HG02642 (cell line): Measurements from ENCODE around the gene EPS8L3.
"Not testable (repeated sequence)": the region's sequence is repeated elsewhere in the genome, so short reads cannot be mapped to it uniquely, and the experiment has no call there.

ENCODE experiments used
- ATAC-seq: cut with Tn5 transposase; IDR thresholded peaks from one replicate; pipeline ENCODE4 v1.9.1; 2021; ENCODE audit warnings: mild to moderate bottlenecking; ENCODE audit not compliant: unreplicated experiment, poor library complexity

The EPS8L3 gene

DNA sequence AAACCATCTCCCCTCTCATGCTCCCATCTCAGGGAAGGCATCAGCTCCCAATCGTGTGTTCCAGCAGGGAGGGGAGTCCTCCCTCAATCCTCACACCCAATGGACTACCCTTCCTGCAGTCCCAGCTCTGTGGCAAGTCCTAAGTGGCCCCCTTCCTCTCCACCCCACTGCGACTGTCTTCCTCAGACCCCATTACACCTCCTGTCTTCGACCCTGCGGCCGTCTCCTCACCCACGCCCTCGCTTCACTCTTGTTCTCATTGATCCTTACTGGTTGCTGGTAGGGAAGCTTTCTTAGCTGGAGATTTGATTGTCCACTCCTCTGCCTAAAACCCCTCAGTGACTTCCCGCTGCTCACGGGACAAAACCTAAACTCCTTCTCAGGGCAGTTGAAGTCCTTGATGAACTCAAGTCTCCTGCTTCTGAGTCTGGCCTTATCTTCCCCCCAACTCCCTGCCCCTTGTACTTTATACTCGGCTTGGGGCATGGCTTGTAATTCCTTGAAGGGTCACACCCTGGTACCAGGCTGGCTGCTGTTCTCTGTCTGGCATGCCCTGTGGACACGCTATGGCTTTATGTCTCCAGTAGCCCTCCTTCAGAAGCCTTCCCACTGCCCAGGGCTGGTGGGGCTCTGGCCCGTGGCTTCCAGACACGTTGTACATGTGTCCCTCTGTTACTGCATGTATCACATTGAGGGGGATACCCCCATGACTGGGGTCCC lies 2.3 kb upstream of the EPS8L3 start:
- no peak for ATAC-seq

DNA sequence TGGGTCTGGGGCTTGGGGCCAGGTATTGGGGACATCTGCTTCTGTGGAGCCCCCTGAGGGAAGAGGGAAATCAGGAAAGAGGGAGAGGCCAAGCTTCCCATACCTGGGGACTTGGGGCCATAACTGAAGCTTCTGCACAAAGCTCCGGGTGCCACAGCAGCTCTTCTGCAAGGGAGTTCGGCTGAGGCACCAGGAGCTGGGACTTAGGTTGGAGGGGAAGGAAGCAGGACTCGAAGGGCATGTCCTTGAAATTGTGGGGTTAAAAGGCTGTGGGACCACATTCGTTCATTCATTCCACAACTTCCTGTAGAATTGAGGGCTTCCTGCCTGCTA lies 1.7 kb upstream of the EPS8L3 start:
- no peak for ATAC-seq

DNA sequence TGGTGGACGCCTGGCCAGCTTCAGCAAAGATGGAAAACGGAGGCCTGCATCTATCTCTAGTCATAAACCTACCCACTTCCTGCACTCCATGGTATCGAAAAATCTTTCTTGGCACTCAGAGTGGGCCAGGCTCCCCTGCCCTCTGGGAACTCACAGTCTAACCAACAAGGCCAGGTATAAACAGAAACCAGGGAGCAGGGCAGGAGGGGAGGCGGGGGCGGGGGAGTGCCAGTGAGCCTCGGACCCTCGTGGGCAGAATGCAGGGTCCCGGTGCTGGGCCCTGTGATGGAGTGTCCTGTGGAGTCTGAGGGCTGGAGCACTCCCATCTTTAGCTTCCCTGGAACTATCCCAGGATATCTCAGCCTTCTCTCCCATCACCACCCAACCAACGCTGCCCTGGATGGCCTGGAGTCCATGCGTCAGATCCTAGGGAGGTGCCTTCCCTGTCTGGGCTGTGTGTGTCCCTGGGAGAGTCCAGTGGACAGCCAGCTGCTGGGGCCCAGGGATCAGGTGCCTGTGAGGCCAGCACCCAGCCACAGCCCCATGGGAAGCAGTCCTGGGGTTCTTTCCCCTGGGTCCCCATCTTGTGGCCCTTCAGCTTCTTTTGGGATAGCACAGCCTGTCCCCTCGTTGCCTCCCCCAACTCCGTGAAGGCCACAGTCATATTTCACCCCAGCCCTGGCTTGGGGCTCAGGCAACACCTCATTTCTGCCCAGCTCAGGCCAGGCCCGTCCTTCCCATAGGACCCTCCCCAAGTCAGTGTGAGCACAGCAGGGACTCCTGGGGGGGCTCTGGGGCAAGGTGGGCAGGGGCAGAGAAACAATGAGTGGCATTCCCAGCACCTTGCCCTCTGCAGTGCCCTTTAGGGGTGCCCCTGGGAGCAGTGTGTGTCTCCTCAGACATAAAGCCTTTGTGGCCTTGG lies 1.1 kb upstream of the EPS8L3 start:
- ATAC-seq, result no peak

DNA sequence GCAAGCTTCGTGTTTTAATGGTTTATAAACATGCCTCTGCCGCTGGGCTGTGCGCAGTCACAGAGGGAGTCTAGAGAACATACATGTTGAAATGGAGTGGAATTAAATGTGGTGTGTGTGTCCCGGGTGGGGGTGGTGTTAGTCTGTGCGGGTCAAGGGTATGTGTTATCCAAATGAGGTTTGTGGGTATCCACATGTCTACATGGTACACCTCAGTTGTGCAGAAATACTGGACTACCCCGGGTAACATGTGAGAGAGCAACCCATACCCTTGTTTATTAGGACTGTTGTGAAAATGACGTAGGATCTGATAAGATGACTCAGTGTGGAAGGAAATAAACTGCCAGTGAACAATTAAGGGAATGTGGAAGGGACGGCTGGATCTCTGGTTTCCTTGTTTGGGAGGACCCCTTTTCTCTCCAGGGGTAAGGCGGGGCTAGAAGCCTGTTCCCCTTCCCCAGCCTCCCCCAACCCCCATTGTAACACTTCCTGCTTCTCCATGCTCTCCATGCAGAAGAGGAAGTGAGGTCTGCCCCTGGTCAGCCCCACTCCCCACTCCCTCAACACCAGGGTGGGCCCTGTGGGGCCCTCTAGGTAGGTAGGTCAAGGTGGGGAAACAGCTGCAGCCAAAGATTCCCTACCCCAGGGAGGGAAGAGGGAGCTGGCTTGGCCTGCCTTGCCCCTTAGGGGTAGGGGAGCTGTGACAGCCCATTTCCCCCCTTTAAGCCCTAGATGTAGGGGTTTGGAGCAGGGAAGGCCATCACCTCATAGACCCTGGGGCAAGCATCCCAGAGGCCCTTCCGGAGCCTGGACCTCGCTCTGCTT lies 690 bp downstream of the EPS8L3 start:
- no peak for ATAC-seq

- ATAC-seq, result no peak
Observed at GRCh38 chr1:109762039-109762585, 1.6 kb downstream of the EPS8L3 start.

- ATAC-seq, result no peak
Observed at GRCh38 chr1:109761227-109762038, 2.3 kb downstream of the EPS8L3 start.

GRCh38 chr1:109760581-109761226 lies 3.0 kb downstream of the EPS8L3 start:
- ATAC-seq, result no peak

DNA sequence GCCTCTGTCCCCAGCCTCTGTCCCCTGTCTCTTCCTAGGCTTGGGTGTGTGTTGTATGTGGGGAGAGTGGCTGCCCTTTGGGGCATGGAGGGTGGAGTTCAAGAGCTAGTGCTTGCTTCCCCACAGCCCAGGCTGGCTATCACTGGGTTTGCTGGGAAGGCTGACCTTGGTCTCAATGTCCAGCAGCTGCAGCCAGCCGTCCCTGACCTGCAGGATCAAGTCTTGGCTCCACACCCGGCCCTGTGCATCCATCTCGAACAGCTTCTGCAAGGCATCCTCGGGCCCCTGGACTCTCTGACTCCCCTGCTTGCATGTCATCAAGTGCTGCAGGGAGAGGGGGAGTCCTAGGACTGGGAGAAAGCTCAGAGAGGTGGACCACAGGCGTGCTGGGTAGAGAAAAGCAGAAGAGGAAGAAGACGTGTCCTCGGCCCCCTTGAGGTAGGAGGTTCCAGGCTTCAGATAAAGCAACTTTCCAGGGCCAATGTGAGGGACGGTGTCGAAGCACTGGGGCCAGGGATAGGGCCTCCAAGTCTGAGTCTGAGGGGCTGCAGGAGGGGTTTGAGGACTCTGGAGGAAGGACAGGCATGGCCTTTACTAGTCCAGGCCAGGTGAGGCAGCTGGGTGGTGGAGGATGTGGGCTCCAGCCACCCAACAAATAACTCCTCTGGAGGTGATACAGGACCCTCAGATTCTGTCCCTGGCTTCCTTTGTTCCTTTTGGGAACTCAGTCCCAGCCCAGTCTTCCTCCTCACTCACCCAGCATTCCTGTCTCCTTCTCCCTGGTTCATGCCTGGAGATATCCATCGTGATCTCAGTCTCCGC lies 4.0 kb downstream of the EPS8L3 start:
- ATAC-seq, result no peak

- no peak for ATAC-seq
Observed at GRCh38 chr1:109757936-109758786, 5.6 kb downstream of the EPS8L3 start.

DNA sequence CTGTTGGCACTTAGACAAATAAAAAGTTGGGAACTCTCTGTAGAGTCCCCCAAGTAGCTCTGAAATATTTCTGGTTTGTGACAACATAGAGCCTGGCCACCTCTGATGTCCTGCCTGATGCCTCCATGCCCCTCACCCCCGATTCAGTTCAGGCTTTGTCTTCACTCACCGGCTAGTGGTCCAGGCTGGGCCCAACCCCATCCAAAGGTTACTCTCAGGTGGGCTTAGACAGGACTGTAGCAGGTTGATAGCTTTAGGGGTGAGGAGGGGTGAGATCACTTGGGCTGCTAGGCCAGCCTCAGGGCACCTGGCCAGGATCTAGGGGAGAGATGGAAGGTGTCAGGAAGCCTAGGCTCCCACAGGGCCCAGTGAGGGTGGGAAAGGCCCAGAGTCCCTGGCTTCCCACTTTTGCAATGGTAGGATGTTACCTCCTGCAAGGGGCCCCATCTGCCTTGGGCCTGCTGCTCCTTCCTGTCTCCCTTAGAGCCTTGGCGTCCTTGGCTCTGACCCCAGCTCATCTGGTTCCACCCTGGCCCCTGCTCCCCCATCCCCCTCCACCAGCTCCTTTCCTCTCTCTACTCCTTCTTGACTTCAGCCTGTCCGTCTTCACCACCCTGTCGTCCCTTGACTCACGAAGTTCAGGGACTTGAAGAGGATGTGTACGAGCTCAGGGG lies 6.7 kb downstream of the EPS8L3 start:
- no peak for ATAC-seq

GRCh38 chr1:109756325-109756724 lies 7.4 kb downstream of the EPS8L3 start:
- not testable (repeated sequence) for ATAC-seq

- no peak for ATAC-seq
Observed at GRCh38 chr1:109754738-109755137, 9.0 kb downstream of the EPS8L3 start.

DNA sequence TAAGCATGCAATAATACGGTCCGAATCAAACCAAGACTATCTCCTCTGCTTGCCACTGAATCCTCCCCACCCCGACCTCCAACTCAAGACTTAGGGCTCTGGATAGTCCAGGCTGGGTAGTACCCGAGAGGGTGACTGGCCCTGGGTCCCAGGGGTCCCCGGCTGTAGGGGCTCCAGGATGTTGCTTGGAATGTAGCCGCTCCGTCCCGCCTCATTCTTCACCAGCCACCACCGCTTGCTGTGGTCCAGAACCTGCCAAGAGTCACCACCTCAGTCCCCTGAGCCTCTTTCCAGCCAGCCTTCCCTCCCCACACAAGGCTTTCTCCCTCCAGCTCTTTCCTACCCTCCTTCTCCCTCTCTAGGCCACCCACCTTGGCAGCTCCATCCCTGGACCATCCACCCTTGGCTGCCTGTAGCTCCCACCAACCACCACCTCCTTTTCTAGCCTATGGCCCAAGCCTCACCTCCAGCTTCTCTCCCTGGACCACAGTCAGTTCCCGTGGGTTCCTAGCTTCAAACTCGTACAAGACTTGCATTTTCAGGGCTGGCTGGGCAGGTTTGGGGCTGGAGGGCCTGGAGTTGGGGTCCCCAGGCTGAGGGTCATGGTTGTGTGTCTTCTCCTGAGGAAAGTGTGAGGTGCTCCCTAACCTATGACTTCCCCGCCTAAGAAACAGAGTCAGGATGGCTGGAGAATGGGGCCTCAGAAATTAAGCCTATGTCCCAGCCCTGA lies 12.0 kb downstream of the EPS8L3 start:
- no peak for ATAC-seq

GRCh38 chr1:109750920-109751319 lies 12.8 kb downstream of the EPS8L3 start:
- no peak for ATAC-seq

DNA sequence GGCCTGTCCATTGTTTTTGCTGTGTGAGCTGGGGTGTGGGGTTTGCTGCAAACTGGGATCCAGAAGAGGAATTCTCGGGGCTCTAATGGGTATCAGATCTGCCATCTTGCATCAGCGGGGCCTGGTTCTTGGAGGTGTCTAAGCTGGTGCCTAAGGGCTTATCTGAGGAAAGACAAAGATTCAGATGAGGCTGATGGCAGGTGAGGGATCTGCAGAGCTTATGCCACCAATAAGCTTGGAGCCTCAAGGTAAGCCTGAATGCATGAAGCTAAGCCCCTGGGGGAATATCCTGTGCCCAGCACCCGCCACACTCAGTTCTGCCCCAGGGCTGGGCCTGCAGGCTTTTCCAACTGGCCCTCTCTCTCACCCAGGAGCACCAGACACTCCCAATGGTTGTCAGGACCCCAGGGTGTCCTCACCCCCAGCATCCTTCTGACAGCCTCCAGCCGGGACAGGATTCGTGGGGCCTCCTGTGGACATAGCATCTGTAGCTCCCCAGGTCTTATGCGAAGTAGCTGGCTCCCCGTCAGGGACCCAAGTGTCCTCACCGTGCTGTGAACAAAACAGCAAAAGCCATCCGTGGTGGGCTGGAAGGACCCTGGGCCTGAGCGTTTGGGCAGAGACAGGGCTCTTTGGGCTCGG lies 13.4 kb downstream of the EPS8L3 start:
- no peak for ATAC-seq

GRCh38 chr1:109749221-109749620 lies 14.5 kb downstream of the EPS8L3 start:
- no peak for ATAC-seq
